Activated CD4-positive, alpha-beta memory T cell treated with anti-CD3 and anti-CD28 coated beads, Interleukin-2, amount 10 ng/mL, durations not matched to agents 7 days and 5 days (primary cell): ENCODE data around the gene CPVL. TPM values are rescaled to one million over a fixed set of nuclear protein-coding genes. Genes with fewer than 3 reads are reported as not detected.
A peak's percentile ranks its signal among the peaks of the same experiment; 100 is the strongest.

ENCODE experiments used
- CTCF ChIA-PET: fragments of 350-600 bp; sonication (Branson Sonifier 250); formaldehyde crosslinking; loops from one replicate; lab custom pipeline; 2021; ENCODE audit warnings: antibody characterized with exemption, inconsistent platforms; lab: Charles Lee
- POLR2A ChIA-PET: fragments of 350-600 bp; sonication (Branson Sonifier 250); formaldehyde crosslinking; loops from one replicate; lab custom pipeline; 2021; ENCODE audit warnings: antibody characterized with exemption; lab: Charles Lee
- DNase-seq: peaks from one replicate; pipeline ENCODE4 v3.0.0-alpha.2; 2020
- H3K27ac Mint-ChIP-seq: one replicate; pipeline ENCODE4 v1.8.0; 2021; ENCODE audit warnings: mild to moderate bottlenecking, mixed read lengths
- H3K27me3 Mint-ChIP-seq: one replicate; pipeline ENCODE4 v1.8.0; 2021; ENCODE audit warnings: mixed read lengths
- H3K36me3 Mint-ChIP-seq: one replicate; pipeline ENCODE4 v1.8.0; 2021; ENCODE audit warnings: low read depth, mixed read lengths
- H3K4me1 Mint-ChIP-seq: one replicate; pipeline ENCODE4 v1.8.0; 2021; ENCODE audit warnings: mixed read lengths
- H3K4me3 Mint-ChIP-seq: one replicate; pipeline ENCODE4 v1.8.0; 2021; ENCODE audit warnings: mild to moderate bottlenecking, mixed read lengths
- H3K9me3 Mint-ChIP-seq: one replicate; pipeline ENCODE4 v1.8.0; 2021; ENCODE audit warnings: mixed read lengths
- total RNA-seq, 2 experiments: library from RNA; stranded (reverse); gene quantifications; one replicate each; pipeline ENCODE4 v1.2.3, GENCODE V29; 2021

CPVL gene
- total RNA-seq, 2 experiments from 2014 or later, result 1.8 to 2.1 TPM

DNA sequence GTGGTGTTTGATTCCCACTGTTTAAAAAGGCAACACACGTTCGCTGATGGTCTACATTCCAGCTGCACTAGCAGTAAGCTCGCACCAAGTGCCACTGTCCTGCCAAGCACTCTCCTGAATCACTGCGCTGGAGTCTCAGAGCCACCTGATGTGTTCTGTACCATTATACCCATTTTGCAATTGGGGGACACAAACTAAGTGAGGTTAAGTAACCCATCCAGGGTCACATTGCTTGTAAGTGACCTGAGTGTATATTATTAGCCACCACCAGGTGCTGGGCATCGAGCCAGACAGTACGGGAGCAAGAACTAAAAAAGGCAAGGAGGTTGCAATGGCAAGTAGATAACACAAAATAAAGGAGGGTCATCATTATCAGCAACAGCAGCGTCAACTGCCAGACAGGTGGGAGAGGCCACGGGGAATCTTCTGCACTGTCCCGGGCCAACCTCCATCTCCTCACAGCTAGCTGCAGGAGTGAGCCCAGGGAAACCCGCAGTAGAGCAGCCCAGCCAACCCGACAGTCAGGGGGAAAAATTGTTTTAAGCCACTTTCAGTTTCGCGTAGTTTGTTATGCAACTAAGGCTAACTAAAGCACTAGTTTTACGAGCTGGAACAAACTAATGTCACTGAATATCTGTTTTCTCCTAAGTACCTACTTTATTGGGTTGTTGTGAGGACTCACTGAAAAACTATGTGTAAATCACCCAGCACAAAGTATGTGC lies 712 bp upstream of the CPVL start:
- H3K27me3 Mint-ChIP-seq, result peaks cover 29% of the 10 kb centered on the region
- ChIA-PET POLR2A (no interaction called here), CTCF (no interaction called here)
- no peak overlapping the region for H3K27ac Mint-ChIP-seq
- H3K4me1 Mint-ChIP-seq, result peaks cover 29% of the 10 kb centered on the region
- no peak for DNase-seq
- H3K9me3 Mint-ChIP-seq, result no peaks in the 10 kb centered on the region
- H3K36me3 Mint-ChIP-seq, result no peaks in the 10 kb centered on the region
- no peak overlapping the region for H3K4me3 Mint-ChIP-seq

DNA sequence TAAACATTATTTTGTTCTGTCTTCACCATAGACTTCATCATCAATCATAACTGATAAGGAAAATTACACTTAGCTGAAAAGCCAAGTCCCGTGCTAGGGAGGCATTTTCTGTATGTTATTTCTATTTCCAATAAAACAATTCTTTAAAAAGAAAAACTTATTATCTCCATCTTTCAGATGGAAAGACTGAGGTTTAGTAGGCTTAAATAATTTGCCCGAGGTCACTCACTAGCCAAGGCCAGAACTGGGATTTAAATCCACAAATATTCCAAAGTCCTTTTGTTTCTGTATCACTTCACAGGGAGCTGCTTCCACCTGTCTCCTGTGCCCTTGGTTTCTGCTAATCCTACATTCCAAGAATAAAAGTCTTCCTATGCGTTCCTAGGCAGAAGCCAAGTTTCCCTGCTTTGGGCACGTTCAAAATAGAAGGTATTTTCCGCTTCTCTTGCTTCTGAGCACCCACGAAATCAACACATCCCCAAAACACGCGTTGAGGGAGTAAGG lies 732 bp downstream of the CPVL start:
- Mint-ChIP-seq H3K9me3 (no peaks in the 10 kb centered on the region), H3K27me3 (peaks cover 33% of the 10 kb centered on the region), H3K4me1 (peaks cover 27% of the 10 kb centered on the region), H3K36me3 (no peaks in the 10 kb centered on the region), H3K27ac (no peak overlapping the region), H3K4me3 (peak overlapping the region; percentile 65)
- POLR2A ChIA-PET, result interaction anchor here (0.6 to 0.9 kb wide), 2 partner anchors 11 to 28 kb away, joined by 3 to 4 read pairs; no protein-coding TSS in a partner anchor
- no peak for DNase-seq
- CTCF ChIA-PET, result no interaction called here

- H3K9me3 Mint-ChIP-seq, result no peaks in the 10 kb centered on the region
- H3K36me3 Mint-ChIP-seq, result no peaks in the 10 kb centered on the region
- DNase-seq, result no peak
- peak overlapping the region; percentile 41 for H3K27ac Mint-ChIP-seq
- POLR2A ChIA-PET, result interaction anchor here (1.4 kb wide), 1 partner anchor 13 kb away, joined by 3 read pairs; no protein-coding TSS in a partner anchor
- peaks cover 32% of the 10 kb centered on the region for H3K27me3 Mint-ChIP-seq
- H3K4me1 Mint-ChIP-seq, result peaks cover 27% of the 10 kb centered on the region
- H3K4me3 Mint-ChIP-seq, result no peak overlapping the region
- CTCF ChIA-PET, result interaction anchor here (1.5 kb wide), 1 partner anchor 27 kb away, joined by 3 read pairs; no protein-coding TSS in a partner anchor
Observed at GRCh38 chr7:29143751-29144150, 2.6 kb downstream of the CPVL start.

- Mint-ChIP-seq H3K36me3 (no peaks in the 10 kb centered on the region), H3K4me3 (no peak overlapping the region), H3K27me3 (peaks cover 30% of the 10 kb centered on the region), H3K27ac (no peak overlapping the region), H3K4me1 (peaks cover 27% of the 10 kb centered on the region), H3K9me3 (no peaks in the 10 kb centered on the region)
- no peak for DNase-seq
- POLR2A ChIA-PET, result no interaction called here
- CTCF ChIA-PET, result no interaction called here
Observed at GRCh38 chr7:29142021-29142727, 4.2 kb downstream of the CPVL start.

- Mint-ChIP-seq H3K27me3 (peaks cover 22% of the 10 kb centered on the region), H3K36me3 (no peaks in the 10 kb centered on the region), H3K9me3 (no peaks in the 10 kb centered on the region), H3K4me1 (peaks cover 17% of the 10 kb centered on the region), H3K4me3 (no peak overlapping the region), H3K27ac (no peak overlapping the region)
- ChIA-PET POLR2A (no interaction called here), CTCF (interaction anchor here (1.1 kb wide), 1 partner anchor 34 kb away, joined by 3 read pairs; no protein-coding TSS in a partner anchor)
- DNase-seq, result no peak
Observed at GRCh38 chr7:29140873-29141468, 5.4 kb downstream of the CPVL start.

DNA sequence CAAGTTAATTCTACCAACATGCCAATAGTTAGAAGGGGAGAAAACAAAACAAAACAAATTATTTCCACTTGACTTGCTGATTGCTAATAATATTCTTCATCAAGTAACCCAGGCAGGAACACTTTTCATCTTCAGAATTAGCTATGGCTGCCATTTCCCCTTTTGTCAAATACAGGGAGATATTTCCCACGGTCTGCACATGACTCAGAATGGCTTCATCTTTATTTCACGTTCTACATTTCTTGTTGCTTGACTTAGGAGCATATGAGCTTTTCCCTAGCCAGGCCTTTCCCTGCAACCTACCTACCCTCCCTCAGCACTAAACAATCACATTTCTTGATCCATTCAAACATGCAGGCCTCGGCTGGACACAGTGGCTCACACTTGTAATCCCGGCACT lies 6.5 kb downstream of the CPVL start:
- no peak overlapping the region for H3K4me3 Mint-ChIP-seq
- H3K27ac Mint-ChIP-seq, result no peak overlapping the region
- H3K9me3 Mint-ChIP-seq, result no peaks in the 10 kb centered on the region
- ChIA-PET POLR2A (no interaction called here), CTCF (interaction anchor here (1.3 kb wide), 1 partner anchor 33 kb away, joined by 3 read pairs; no protein-coding TSS in a partner anchor)
- DNase-seq, result no peak
- peaks cover 11% of the 10 kb centered on the region for H3K4me1 Mint-ChIP-seq
- H3K36me3 Mint-ChIP-seq, result no peaks in the 10 kb centered on the region
- H3K27me3 Mint-ChIP-seq, result peaks cover 15% of the 10 kb centered on the region

- peaks cover 17% of the 10 kb centered on the region for H3K27me3 Mint-ChIP-seq
Observed at GRCh38 chr7:29139191-29139590, 7.1 kb downstream of the CPVL start.

GRCh38 chr7:29138588-29138987 lies 7.7 kb downstream of the CPVL start:
- Mint-ChIP-seq H3K4me1 (peaks cover 6% of the 10 kb centered on the region), H3K9me3 (no peaks in the 10 kb centered on the region), H3K4me3 (no peak overlapping the region), H3K27ac (no peak overlapping the region), H3K36me3 (no peaks in the 10 kb centered on the region), H3K27me3 (peaks cover 17% of the 10 kb centered on the region)
- DNase-seq, result no peak
- ChIA-PET CTCF (no interaction called here), POLR2A (no interaction called here)

More at GRCh38 chr7:29139191-29139590, 7.1 kb downstream of the CPVL start:
- Mint-ChIP-seq H3K4me1 (peaks cover 10% of the 10 kb centered on the region), H3K27ac (no peak overlapping the region), H3K36me3 (no peaks in the 10 kb centered on the region), H3K4me3 (no peak overlapping the region), H3K9me3 (no peaks in the 10 kb centered on the region)
- no peak for DNase-seq
- ChIA-PET CTCF (interaction anchor here (1.3 kb wide), 1 partner anchor 33 kb away, joined by 3 read pairs; no protein-coding TSS in a partner anchor), POLR2A (no interaction called here)

- no peaks in the 10 kb centered on the region for H3K9me3 Mint-ChIP-seq
- no peak for DNase-seq
- H3K27ac Mint-ChIP-seq, result no peak overlapping the region
- H3K4me3 Mint-ChIP-seq, result no peak overlapping the region
- ChIA-PET CTCF (no interaction called here), POLR2A (no interaction called here)
- H3K4me1 Mint-ChIP-seq, result no peaks in the 10 kb centered on the region
- H3K27me3 Mint-ChIP-seq, result peaks cover 18% of the 10 kb centered on the region
- H3K36me3 Mint-ChIP-seq, result no peaks in the 10 kb centered on the region
Observed at GRCh38 chr7:29135846-29136245, 10.5 kb downstream of the CPVL start.

- Mint-ChIP-seq H3K9me3 (no peaks in the 10 kb centered on the region), H3K4me3 (no peak overlapping the region), H3K4me1 (no peaks in the 10 kb centered on the region), H3K27ac (no peak overlapping the region), H3K36me3 (no peaks in the 10 kb centered on the region), H3K27me3 (peaks cover 20% of the 10 kb centered on the region)
- ChIA-PET CTCF (interaction anchor here (1.0 kb wide), 1 partner anchor 27 kb away, joined by 3 read pairs; no protein-coding TSS in a partner anchor), POLR2A (no interaction called here)
- no peak for DNase-seq
Observed at GRCh38 chr7:29132980-29133379, 13.4 kb downstream of the CPVL start.

GRCh38 chr7:29131678-29132077 lies 14.7 kb downstream of the CPVL start:
- no peak overlapping the region for H3K27ac Mint-ChIP-seq
- no peak overlapping the region for H3K4me3 Mint-ChIP-seq
- H3K27me3 Mint-ChIP-seq, result peaks cover 20% of the 10 kb centered on the region
- no peaks in the 10 kb centered on the region for H3K4me1 Mint-ChIP-seq
- POLR2A ChIA-PET, result no interaction called here
- H3K36me3 Mint-ChIP-seq, result no peaks in the 10 kb centered on the region
- DNase-seq, result no peak
- no peaks in the 10 kb centered on the region for H3K9me3 Mint-ChIP-seq
- CTCF ChIA-PET, result no interaction called here

GRCh38 chr7:29130096-29130495 lies 16.2 kb downstream of the CPVL start:
- Mint-ChIP-seq H3K4me3 (no peak overlapping the region), H3K4me1 (no peaks in the 10 kb centered on the region), H3K27ac (no peak overlapping the region), H3K27me3 (peaks cover 17% of the 10 kb centered on the region), H3K9me3 (no peaks in the 10 kb centered on the region), H3K36me3 (no peaks in the 10 kb centered on the region)
- no peak for DNase-seq
- CTCF ChIA-PET, result interaction anchor here (0.6 to 1.4 kb wide), 2 partner anchors 203 to 279 kb away, joined by 3 read pairs; no protein-coding TSS in a partner anchor
- POLR2A ChIA-PET, result no interaction called here

DNA sequence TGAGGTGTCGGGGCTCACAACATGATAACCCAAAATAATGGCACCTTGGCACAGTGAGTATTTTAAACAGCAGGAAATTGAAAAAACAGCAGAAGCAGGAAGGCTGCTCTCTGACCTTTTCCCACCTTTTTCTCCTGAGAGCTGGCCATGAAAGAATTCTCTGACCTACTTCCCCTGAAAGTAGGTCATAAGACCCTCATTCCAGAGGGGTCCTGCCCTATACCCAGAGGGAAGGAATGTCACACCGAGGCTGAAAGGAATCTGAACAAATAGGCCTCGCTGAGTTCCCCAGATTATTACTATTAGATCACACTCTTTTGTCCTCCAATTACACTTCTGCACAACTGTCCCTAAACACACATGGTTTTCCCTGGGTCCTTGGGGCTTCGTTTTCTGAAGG lies 18.8 kb downstream of the CPVL start:
- H3K27me3 Mint-ChIP-seq, result peaks cover 13% of the 10 kb centered on the region
- DNase-seq, result no peak
- H3K36me3 Mint-ChIP-seq, result no peaks in the 10 kb centered on the region
- POLR2A ChIA-PET, result no interaction called here
- H3K9me3 Mint-ChIP-seq, result no peaks in the 10 kb centered on the region
- H3K27ac Mint-ChIP-seq, result no peak overlapping the region
- H3K4me3 Mint-ChIP-seq, result no peak overlapping the region
- CTCF ChIA-PET, result no interaction called here
- H3K4me1 Mint-ChIP-seq, result no peaks in the 10 kb centered on the region
